GM19035 (cell line): ENCODE measurements around the gene RNF20.
"Not testable (repeated sequence)": the region's sequence is repeated elsewhere in the genome, so short reads cannot be mapped to it uniquely, and the experiment has no call there.

Experiments used
- ATAC-seq: cut with Tn5 transposase; IDR thresholded peaks from one replicate; pipeline ENCODE4 v1.9.1; 2021; ENCODE audit not compliant: unreplicated experiment

The RNF20 gene

GRCh38 chr9:101533334-101534204, at the start of gene RNF20:
TSS of gene RNF20 (plus strand) at chr9:101533853. CDS start at chr9:101535424, 1,571 bp downstream.
- ATAC-seq, result peak; percentile 98

GRCh38 chr9:101484046-101484445, 49.6 kb upstream of the RNF20 start:
- ATAC-seq, result no peak

GRCh38 chr9:101485924-101486692, 47.5 kb upstream of the RNF20 start:
- no peak for ATAC-seq

GRCh38 chr9:101486693-101487442, 46.8 kb upstream of the RNF20 start:
- ATAC-seq, result no peak

- no peak for ATAC-seq
Measured at GRCh38 chr9:101487443-101487840, 46.2 kb upstream of the RNF20 start.

- no peak for ATAC-seq
Measured at GRCh38 chr9:101495810-101496209, 37.8 kb upstream of the RNF20 start.

GRCh38 chr9:101498323-101498722, 35.3 kb upstream of the RNF20 start:
- ATAC-seq, result no peak

GRCh38 chr9:101504188-101504587, 29.5 kb upstream of the RNF20 start:
- ATAC-seq, result no peak

GRCh38 chr9:101508211-101508610, 25.4 kb upstream of the RNF20 start:
- ATAC-seq, result no peak

GRCh38 chr9:101509572-101509971, 24.1 kb upstream of the RNF20 start:
- no peak for ATAC-seq

GRCh38 chr9:101510459-101510858, 23.2 kb upstream of the RNF20 start:
- no peak for ATAC-seq

GRCh38 chr9:101511009-101511408, 22.6 kb upstream of the RNF20 start:
- ATAC-seq, result no peak

- no peak for ATAC-seq
Measured at GRCh38 chr9:101512116-101512515, 21.5 kb upstream of the RNF20 start.

- no peak for ATAC-seq
Measured at GRCh38 chr9:101513351-101513750, 20.3 kb upstream of the RNF20 start.

- ATAC-seq, result no peak
Measured at GRCh38 chr9:101514071-101514470, 19.6 kb upstream of the RNF20 start.

GRCh38 chr9:101516655-101517054, 17.0 kb upstream of the RNF20 start:
- no peak for ATAC-seq

GRCh38 chr9:101518489-101518888, 15.2 kb upstream of the RNF20 start:
- not testable (repeated sequence) for ATAC-seq

- no peak for ATAC-seq
Measured at GRCh38 chr9:101524371-101524770, 9.3 kb upstream of the RNF20 start.

GRCh38 chr9:101527066-101527465, 6.6 kb upstream of the RNF20 start:
- ATAC-seq, result no peak

- no peak for ATAC-seq
Measured at GRCh38 chr9:101528015-101528414, 5.6 kb upstream of the RNF20 start.

- peak; percentile 48 for ATAC-seq
Measured at GRCh38 chr9:101530076-101530711, 3.5 kb upstream of the RNF20 start.
